H9 (cell line): Measurements from ENCODE around the gene RNASE8. TPM values are rescaled to one million over a fixed set of nuclear protein-coding genes. Genes with fewer than 3 reads are reported as not detected.

Experiments used
- DNase-seq: peaks from one replicate; pipeline ENCODE4 v3.0.0-alpha.2; 2017
- H2AFZ ChIP-seq: one replicate; pipeline ENCODE4 v1.6.1; 2013; ENCODE audit warnings: mild to moderate bottlenecking, low read length, control low read depth, moderate library complexity
- H2AK5ac ChIP-seq: 2 replicates; pipeline ENCODE4 v1.6.1; 2013; ENCODE audit warnings: low read length, control low read depth, mixed read lengths; ENCODE audit not compliant: insufficient read length
- H2BK120ac ChIP-seq: one replicate; pipeline ENCODE4 v1.6.1; 2013; ENCODE audit warnings: low read depth, mild to moderate bottlenecking, low read length, control low read depth, inconsistent platforms; ENCODE audit not compliant: poor library complexity, severe bottlenecking
- H2BK12ac ChIP-seq: 2 replicates; pipeline ENCODE4 v1.6.1; 2013; ENCODE audit warnings: low read length, control low read depth, mixed read lengths, low read depth; ENCODE audit not compliant: insufficient read length
- H2BK15ac ChIP-seq: 2 replicates; pipeline ENCODE4 v1.6.1; 2013; ENCODE audit warnings: low read depth, low read length, control low read depth
- H2BK20ac ChIP-seq: one replicate; pipeline ENCODE4 v1.6.1; 2013; ENCODE audit warnings: low read depth, mild to moderate bottlenecking, low read length, control low read depth, inconsistent platforms; ENCODE audit not compliant: poor library complexity, severe bottlenecking
- H2BK5ac ChIP-seq: 2 replicates; pipeline ENCODE4 v1.6.1; 2013; ENCODE audit warnings: low read length, control low read depth, mixed read lengths; ENCODE audit not compliant: insufficient read length
- H3K14ac ChIP-seq: 2 replicates; pipeline ENCODE4 v1.6.1; 2013; ENCODE audit warnings: low read length, control low read depth; ENCODE audit not compliant: insufficient read depth
- H3K18ac ChIP-seq: 2 replicates; pipeline ENCODE4 v1.6.1; 2013; ENCODE audit warnings: low read depth, mild to moderate bottlenecking, mixed read lengths, low read length, control low read depth; ENCODE audit not compliant: insufficient read length
- H3K23ac ChIP-seq: 2 replicates; pipeline ENCODE4 v1.6.1; 2013; ENCODE audit warnings: low read length, control low read depth, mixed read lengths, low read depth; ENCODE audit not compliant: insufficient read length
- H3K23me2 ChIP-seq: 2 replicates; pipeline ENCODE4 v1.6.1; 2013; ENCODE audit warnings: low read depth, mild to moderate bottlenecking, mixed read lengths, low read length, control low read depth; ENCODE audit not compliant: insufficient read length, poor library complexity, severe bottlenecking
- H3K27ac ChIP-seq: 2 replicates; pipeline ENCODE4 v1.5.1; 2013; ENCODE audit warnings: low read length, control low read depth, mixed read lengths, low read depth; ENCODE audit not compliant: insufficient read length
- H3K27me3 ChIP-seq: 2 replicates; pipeline ENCODE4 v1.6.1; 2013; ENCODE audit warnings: low read length, control low read depth, inconsistent platforms; ENCODE audit not compliant: insufficient read depth
- H3K4ac ChIP-seq: 2 replicates; pipeline ENCODE4 v1.6.1; 2013; ENCODE audit warnings: low read depth, mild to moderate bottlenecking, control low read depth, inconsistent platforms, low read length, moderate library complexity
- H3K4me1 ChIP-seq: 2 replicates; pipeline ENCODE4 v1.6.1; 2013; ENCODE audit warnings: low read length, control low read depth, inconsistent platforms; ENCODE audit not compliant: insufficient read depth
- H3K4me2 ChIP-seq: 2 replicates; pipeline ENCODE4 v1.6.1; 2013; ENCODE audit warnings: low read length, control low read depth, mixed read lengths; ENCODE audit not compliant: insufficient read length, insufficient read depth
- H3K56ac ChIP-seq: 2 replicates; pipeline ENCODE4 v1.6.1; 2013; ENCODE audit warnings: low read depth, mild to moderate bottlenecking, mixed read lengths, low read length, control low read depth; ENCODE audit not compliant: insufficient read length
- H3K79me1 ChIP-seq: 2 replicates; pipeline ENCODE4 v1.6.1; 2013; ENCODE audit warnings: low read depth, mild to moderate bottlenecking, moderate library complexity, low read length, control low read depth, inconsistent platforms; ENCODE audit not compliant: insufficient read depth, poor library complexity, severe bottlenecking
- H3K79me2 ChIP-seq: 2 replicates; pipeline ENCODE4 v1.6.1; 2013; ENCODE audit warnings: low read length, control low read depth, inconsistent platforms; ENCODE audit not compliant: insufficient read depth
- H3K9ac ChIP-seq: 2 replicates; pipeline ENCODE4 v1.6.1; 2013; ENCODE audit warnings: low read length, control low read depth, mixed read lengths; ENCODE audit not compliant: insufficient read length; ENCODE audit errors: extremely low read depth
- H3K9me3 ChIP-seq: one replicate; pipeline ENCODE4 v1.6.1; 2013; ENCODE audit warnings: low read depth, low read length, inconsistent platforms; ENCODE audit not compliant: control insufficient read depth
- H3T11ph ChIP-seq: one replicate; pipeline ENCODE4 v1.6.1; 2013; ENCODE audit warnings: mild to moderate bottlenecking, low read length, control low read depth, inconsistent platforms
- H4K20me1 ChIP-seq: one replicate; pipeline ENCODE4 v1.6.1; 2013; ENCODE audit not compliant: control insufficient read depth, insufficient read length, insufficient read depth
- H4K5ac ChIP-seq: 2 replicates; pipeline ENCODE4 v1.6.1; 2013; ENCODE audit warnings: low read depth, mild to moderate bottlenecking, mixed read lengths, low read length, control low read depth; ENCODE audit not compliant: insufficient read length
- H4K8ac ChIP-seq: replicated peaks from 2 replicates; pipeline ENCODE4 v1.6.1; 2013; ENCODE audit warnings: low read length, control low read depth, mixed read lengths, low read depth; ENCODE audit not compliant: insufficient read length
- H4K91ac ChIP-seq: 2 replicates; pipeline ENCODE4 v1.6.1; 2013; ENCODE audit warnings: low read depth, mild to moderate bottlenecking, moderate library complexity, mixed read lengths, low read length, control low read depth; ENCODE audit not compliant: insufficient read length
- H3K27ac Mint-ChIP-seq, 3 experiments: 2 replicates in 2 of 3; 3 replicates in 1 of 3; pipeline ENCODE4 v1.8.0; 2020 to 2021; ENCODE audit warnings: mixed read lengths in 3 of 3, mild to moderate bottlenecking in 1 of 3, moderate library complexity in 1 of 3
- H3K27me3 Mint-ChIP-seq: 2 replicates; pipeline ENCODE4 v1.8.0; 2021; ENCODE audit warnings: low read depth, mild to moderate bottlenecking, moderate library complexity, mixed read lengths
- H3K36me3 Mint-ChIP-seq, 3 experiments: 2 replicates in 2 of 3; 3 replicates in 1 of 3; pipeline ENCODE4 v1.8.0; 2020 to 2021; ENCODE audit warnings: low read depth in 3 of 3, mixed read lengths in 3 of 3; ENCODE audit not compliant: insufficient read depth in 1 of 3
- H3K4me1 Mint-ChIP-seq, 2 experiments: 2 replicates each; pipeline ENCODE4 v1.8.0; 2020; ENCODE audit warnings: mixed read lengths in 2 of 2
- H3K4me3 Mint-ChIP-seq, 2 experiments: 2 replicates in 1 of 2; 3 replicates in 1 of 2; pipeline ENCODE4 v1.8.0; 2020 to 2021; ENCODE audit warnings: mild to moderate bottlenecking in 2 of 2, mixed read lengths in 2 of 2, moderate library complexity in 1 of 2
- H3K9me3 Mint-ChIP-seq, 2 experiments: 2 replicates in 1 of 2; 3 replicates in 1 of 2; pipeline ENCODE4 v1.8.0; 2020; ENCODE audit warnings: mild to moderate bottlenecking in 2 of 2, mixed read lengths in 2 of 2, moderate library complexity in 1 of 2
- WGBS: extraction: QIAGEN DNeasy Blood & Tissue Kit; methylation state at CpG from one replicate; pipeline ENCODE4 v1.1.7; 2013; ENCODE audit warnings: missing lambda C conversion rate, low lambda C conversion rate, mixed read lengths; ENCODE audit not compliant: insufficient read length; ENCODE audit errors: extremely low coverage; 5-methylcytosine and 5-hydroxymethylcytosine counted together
- total RNA-seq: library from RNA; stranded (reverse); gene quantifications from 2 replicates; pipeline ENCODE4 v1.2.1, GENCODE V29; 2021
- TF ChIP-seq, protein P1 (sequence below): fragments of 200-600 bp; sonication (generic); conservative IDR thresholded peaks from 3 replicates; pipeline ENCODE4 v1.8.0; 2021; ENCODE audit warnings: antibody characterized with exemption, mild to moderate bottlenecking

The RNASE8 gene
- total RNA-seq, 1 experiment from 2014 or later: not detected

DNA sequence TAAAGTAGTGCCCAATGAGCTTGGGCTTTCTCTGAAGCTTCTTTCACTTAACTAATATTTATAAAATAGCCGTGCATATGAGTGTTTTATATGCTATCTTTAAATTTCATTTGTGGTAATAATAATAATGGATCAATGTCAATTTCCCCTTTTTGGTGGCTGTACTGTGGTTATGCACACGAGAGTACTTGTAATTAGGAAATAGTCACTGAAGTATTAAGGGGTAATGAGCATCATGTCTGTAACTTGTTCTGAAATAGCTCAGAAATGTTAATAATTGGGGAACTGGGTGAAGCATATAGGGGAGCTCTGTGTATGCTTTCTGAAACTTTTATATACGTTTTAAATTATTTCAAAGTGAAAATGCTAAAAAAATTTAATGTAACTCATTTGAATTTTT, 7.0 kb upstream of the RNASE8 start:
- Histone ChIP-seq H3K4ac (no peak overlapping the region), H3K27me3 (no peaks in the 10 kb centered on the region), H2BK12ac (no peak overlapping the region), H3K27ac (no peak overlapping the region), H2BK120ac (no peak overlapping the region), H3K79me1 (no peaks in the 10 kb centered on the region), H3K56ac (no peak overlapping the region), H3K4me1 (no peaks in the 10 kb centered on the region; the same call in 1 of the 2 replicates), H3K14ac (no peak overlapping the region), H2BK5ac (no peak overlapping the region), H2BK15ac (no peak overlapping the region), H2AK5ac (no peak overlapping the region), H3K9me3 (no peaks in the 10 kb centered on the region), H4K8ac (no peak overlapping the region), H4K20me1 (no peaks in the 10 kb centered on the region), H2BK20ac (no peak overlapping the region), H3K23ac (no peak overlapping the region), H3K18ac (no peak overlapping the region), H2AFZ (no peak overlapping the region), H3K4me2 (no peak overlapping the region), H4K5ac (no peak overlapping the region), H3K79me2 (no peaks in the 10 kb centered on the region), H3K23me2 (no peaks in the 10 kb centered on the region), H3K9ac (no peak overlapping the region), H4K91ac (no peak overlapping the region), H3T11ph (no peak overlapping the region)
- Mint-ChIP-seq H3K36me3 (no peaks in the 10 kb centered on the region), H3K9me3 (no peaks in the 10 kb centered on the region), H3K27me3 (peaks cover 6% of the 10 kb centered on the region; the same call in 1 of the 2 replicates), H3K4me3 (no peak overlapping the region), H3K27ac (no peak overlapping the region), H3K4me1 (peaks cover 7 to 10% of the 10 kb centered on the region in 2 experiments)
- TF ChIP-seq, protein P1, sequence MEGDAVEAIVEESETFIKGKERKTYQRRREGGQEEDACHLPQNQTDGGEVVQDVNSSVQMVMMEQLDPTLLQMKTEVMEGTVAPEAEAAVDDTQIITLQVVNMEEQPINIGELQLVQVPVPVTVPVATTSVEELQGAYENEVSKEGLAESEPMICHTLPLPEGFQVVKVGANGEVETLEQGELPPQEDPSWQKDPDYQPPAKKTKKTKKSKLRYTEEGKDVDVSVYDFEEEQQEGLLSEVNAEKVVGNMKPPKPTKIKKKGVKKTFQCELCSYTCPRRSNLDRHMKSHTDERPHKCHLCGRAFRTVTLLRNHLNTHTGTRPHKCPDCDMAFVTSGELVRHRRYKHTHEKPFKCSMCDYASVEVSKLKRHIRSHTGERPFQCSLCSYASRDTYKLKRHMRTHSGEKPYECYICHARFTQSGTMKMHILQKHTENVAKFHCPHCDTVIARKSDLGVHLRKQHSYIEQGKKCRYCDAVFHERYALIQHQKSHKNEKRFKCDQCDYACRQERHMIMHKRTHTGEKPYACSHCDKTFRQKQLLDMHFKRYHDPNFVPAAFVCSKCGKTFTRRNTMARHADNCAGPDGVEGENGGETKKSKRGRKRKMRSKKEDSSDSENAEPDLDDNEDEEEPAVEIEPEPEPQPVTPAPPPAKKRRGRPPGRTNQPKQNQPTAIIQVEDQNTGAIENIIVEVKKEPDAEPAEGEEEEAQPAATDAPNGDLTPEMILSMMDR: no peak
- no CpG with 5 or more reads among the region's 3 CpGs for WGBS
- DNase-seq: no peak
